ENCODE data around the gene NCKAP5. TPM values are rescaled to one million over a fixed set of nuclear protein-coding genes. Genes with fewer than 3 reads are reported as not detected.

The NCKAP5 gene
- total and polyA plus RNA-seq, 7 donors: 0.03 to 1.2 (median 0.22) TPM

- WGBS, 3 donors: 25 to 31% (median 25%) methylated on average over 6 of the region's 6 CpGs
- no peak for DNase-seq
- H3K27ac ChIP-seq: no peak overlapping the region
- H3K4me1 ChIP-seq: no peaks in the 10 kb centered on the region
- H3K27me3 ChIP-seq (ENCODE audit: insufficient read depth in 3 of 3, low read length in 2 of 3): no peaks in the 10 kb centered on the region
- no peak overlapping the region for H3K4me3 ChIP-seq
- no peaks in the 10 kb centered on the region for H3K36me3 ChIP-seq (ENCODE audit: insufficient read depth in 1 of 2, low read depth in 1 of 2)
- TF ChIP-seq CTCF (IDR thresholded peaks at IDR 0.05): no peak
- intact Hi-C loops (cut with DNase I): no loop called here
- no peak for ATAC-seq
- no peaks in the 10 kb centered on the region for H3K9me3 ChIP-seq
Measured at GRCh38 chr2:132632000-132632649, 936.1 kb downstream of the NCKAP5 start.

- ATAC-seq (no peak), DNase-seq (no peak)
- WGBS, 3 donors: 68 to 78% (median 77%) methylated on average over 3 of the region's 3 CpGs
- no peak for TF ChIP-seq CTCF (IDR thresholded peaks at IDR 0.05)
- H3K27ac ChIP-seq: no peak overlapping the region
- no peak overlapping the region for H3K4me3 ChIP-seq
- H3K4me1 ChIP-seq: no peaks in the 10 kb centered on the region
- peaks cover 0 to 3% (median 0%) of the 10 kb centered on the region in 3 donors for H3K27me3 ChIP-seq (ENCODE audit: insufficient read depth in 3 of 3, low read length in 2 of 3)
- intact Hi-C loops (cut with DNase I): no loop called here
- no peaks in the 10 kb centered on the region for H3K36me3 ChIP-seq (ENCODE audit: insufficient read depth in 1 of 2, low read depth in 1 of 2)
- H3K9me3 ChIP-seq: no peaks in the 10 kb centered on the region
Measured at GRCh38 chr2:132627536-132627935, 940.7 kb downstream of the NCKAP5 start.

- Histone ChIP-seq H3K36me3 (ENCODE audit: insufficient read depth in 1 of 2, low read depth in 1 of 2) (no peaks in the 10 kb centered on the region), H3K9me3 (no peaks in the 10 kb centered on the region), H3K4me3 (no peak overlapping the region), H3K27ac (no peak overlapping the region), H3K27me3 (ENCODE audit: insufficient read depth in 3 of 3, low read length in 2 of 3) (peaks cover 0 to 3% (median 0%) of the 10 kb centered on the region in 3 donors), H3K4me1 (no peaks in the 10 kb centered on the region)
- TF ChIP-seq CTCF (IDR thresholded peaks at IDR 0.05): no peak
- no peak for ATAC-seq
- intact Hi-C loops (cut with DNase I): no loop called here
- WGBS, 3 donors: 49 to 71% (median 50%) methylated on average over 9 of the region's 9 CpGs
- DNase-seq: no peak
Measured at GRCh38 chr2:132623096-132623839, 945.0 kb downstream of the NCKAP5 start.
